T-helper 22 cell (primary cell): ENCODE data around the gene EPS8L3.
"Not testable (repeated sequence)": the region's sequence is repeated elsewhere in the genome, so short reads cannot be mapped to it uniquely, and the experiment has no call there.

ENCODE experiments used
- DNase-seq: peaks from one replicate; pipeline ENCODE4 v3.0.0-alpha.2; 2020; ENCODE audit warnings: low read depth

Gene EPS8L3

DNA sequence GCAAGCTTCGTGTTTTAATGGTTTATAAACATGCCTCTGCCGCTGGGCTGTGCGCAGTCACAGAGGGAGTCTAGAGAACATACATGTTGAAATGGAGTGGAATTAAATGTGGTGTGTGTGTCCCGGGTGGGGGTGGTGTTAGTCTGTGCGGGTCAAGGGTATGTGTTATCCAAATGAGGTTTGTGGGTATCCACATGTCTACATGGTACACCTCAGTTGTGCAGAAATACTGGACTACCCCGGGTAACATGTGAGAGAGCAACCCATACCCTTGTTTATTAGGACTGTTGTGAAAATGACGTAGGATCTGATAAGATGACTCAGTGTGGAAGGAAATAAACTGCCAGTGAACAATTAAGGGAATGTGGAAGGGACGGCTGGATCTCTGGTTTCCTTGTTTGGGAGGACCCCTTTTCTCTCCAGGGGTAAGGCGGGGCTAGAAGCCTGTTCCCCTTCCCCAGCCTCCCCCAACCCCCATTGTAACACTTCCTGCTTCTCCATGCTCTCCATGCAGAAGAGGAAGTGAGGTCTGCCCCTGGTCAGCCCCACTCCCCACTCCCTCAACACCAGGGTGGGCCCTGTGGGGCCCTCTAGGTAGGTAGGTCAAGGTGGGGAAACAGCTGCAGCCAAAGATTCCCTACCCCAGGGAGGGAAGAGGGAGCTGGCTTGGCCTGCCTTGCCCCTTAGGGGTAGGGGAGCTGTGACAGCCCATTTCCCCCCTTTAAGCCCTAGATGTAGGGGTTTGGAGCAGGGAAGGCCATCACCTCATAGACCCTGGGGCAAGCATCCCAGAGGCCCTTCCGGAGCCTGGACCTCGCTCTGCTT is 690 bp downstream of the EPS8L3 start:
- no peak for DNase-seq

DNA sequence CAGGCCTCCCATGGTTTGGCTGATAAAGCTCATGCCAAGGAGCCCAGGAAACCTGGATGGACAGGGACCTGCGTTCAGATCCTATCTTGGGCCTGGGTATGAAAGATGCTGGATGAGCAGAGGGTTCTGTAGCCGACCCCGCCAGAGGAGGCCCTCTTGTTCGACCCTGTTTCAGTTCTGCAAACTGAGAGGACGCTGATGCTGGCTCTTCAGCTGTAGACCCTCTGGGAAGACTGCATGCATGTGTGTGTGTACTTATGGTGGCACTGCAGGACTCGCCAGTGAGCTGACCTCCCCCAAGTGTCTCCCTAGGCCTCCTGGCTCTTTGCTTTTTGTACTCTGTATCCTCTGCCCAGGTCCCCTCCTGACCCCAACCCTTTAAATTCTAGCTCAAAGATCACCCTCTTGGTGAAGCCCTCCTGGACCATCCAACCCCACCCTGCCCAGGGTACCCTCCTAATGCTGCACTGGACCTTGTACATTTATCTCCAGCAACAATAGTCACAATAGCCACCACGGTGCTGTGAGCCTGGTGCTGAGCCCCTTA is 1.6 kb downstream of the EPS8L3 start:
- DNase-seq: no peak

DNA sequence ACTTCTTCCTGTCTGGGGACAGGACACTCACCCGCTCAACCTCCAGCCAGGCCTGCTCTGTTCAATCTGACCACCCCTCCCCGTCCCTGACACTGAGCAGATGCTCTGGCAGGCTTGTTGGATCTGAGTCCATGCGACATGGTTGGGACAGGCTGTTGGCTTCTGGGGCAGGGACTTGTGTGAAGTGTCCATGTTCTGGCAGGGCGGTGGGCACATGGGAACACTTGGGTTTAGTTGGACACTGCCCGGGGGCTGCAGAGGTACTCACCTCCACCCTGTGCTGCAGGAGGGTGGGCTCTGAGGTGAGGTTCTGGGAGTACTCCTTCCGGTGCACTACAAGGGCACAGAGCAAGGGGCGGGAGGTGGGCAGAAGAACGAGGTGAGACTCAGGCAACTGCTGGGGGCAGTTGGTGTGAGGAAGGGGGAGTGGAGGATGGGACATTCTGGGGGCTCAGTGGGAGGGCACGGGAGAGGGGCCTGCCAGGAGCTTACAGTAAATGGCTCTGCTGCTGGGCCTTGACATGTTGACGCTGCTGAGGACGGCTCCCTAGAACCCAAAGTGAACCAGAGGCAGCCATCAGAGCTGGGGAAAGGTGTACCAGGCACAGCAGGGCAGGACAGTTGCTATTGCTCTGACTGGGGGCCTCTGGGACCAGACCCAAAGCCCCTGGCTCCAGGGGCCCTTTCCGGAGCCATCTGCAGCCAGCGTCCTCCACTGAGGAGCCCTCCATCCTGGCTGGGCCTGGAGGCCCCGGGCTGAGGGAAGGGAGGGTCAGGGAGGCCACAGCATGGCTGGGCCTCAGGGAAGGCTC is 2.3 kb downstream of the EPS8L3 start:
- no peak for DNase-seq

DNA sequence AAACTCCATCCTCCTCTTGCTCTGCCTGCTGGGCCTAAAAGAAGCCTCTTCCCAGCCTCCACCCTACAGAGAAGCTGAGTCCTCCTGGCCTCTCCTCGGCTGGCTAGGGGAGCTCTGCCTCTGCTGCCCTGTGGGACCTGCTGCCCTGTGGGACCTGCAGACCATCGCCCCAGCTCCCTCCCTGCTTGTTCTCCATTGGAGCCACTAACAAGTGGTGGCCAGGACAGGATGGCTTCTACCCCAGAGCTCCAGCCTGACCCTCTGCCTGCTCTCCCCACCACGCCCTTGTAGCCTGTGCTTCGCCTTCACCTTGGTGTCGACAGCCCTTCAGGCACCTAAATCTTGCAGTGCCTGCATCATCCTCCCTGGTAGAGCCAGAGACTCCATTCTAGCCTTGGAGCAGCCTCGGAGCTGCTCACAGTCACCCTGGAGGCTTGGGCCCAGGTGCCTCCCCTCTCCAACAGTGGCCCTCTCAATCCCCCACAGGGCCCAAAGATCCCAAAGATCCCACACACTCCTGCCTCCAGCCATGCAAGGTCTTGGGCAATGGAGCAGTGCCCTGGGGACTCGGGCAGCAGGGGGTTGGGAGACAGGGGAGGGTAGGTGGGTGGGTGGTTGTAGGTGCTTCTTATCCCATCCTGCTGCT is 3.0 kb downstream of the EPS8L3 start:
- no peak for DNase-seq

DNA sequence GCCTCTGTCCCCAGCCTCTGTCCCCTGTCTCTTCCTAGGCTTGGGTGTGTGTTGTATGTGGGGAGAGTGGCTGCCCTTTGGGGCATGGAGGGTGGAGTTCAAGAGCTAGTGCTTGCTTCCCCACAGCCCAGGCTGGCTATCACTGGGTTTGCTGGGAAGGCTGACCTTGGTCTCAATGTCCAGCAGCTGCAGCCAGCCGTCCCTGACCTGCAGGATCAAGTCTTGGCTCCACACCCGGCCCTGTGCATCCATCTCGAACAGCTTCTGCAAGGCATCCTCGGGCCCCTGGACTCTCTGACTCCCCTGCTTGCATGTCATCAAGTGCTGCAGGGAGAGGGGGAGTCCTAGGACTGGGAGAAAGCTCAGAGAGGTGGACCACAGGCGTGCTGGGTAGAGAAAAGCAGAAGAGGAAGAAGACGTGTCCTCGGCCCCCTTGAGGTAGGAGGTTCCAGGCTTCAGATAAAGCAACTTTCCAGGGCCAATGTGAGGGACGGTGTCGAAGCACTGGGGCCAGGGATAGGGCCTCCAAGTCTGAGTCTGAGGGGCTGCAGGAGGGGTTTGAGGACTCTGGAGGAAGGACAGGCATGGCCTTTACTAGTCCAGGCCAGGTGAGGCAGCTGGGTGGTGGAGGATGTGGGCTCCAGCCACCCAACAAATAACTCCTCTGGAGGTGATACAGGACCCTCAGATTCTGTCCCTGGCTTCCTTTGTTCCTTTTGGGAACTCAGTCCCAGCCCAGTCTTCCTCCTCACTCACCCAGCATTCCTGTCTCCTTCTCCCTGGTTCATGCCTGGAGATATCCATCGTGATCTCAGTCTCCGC is 4.0 kb downstream of the EPS8L3 start:
- DNase-seq: no peak

DNA sequence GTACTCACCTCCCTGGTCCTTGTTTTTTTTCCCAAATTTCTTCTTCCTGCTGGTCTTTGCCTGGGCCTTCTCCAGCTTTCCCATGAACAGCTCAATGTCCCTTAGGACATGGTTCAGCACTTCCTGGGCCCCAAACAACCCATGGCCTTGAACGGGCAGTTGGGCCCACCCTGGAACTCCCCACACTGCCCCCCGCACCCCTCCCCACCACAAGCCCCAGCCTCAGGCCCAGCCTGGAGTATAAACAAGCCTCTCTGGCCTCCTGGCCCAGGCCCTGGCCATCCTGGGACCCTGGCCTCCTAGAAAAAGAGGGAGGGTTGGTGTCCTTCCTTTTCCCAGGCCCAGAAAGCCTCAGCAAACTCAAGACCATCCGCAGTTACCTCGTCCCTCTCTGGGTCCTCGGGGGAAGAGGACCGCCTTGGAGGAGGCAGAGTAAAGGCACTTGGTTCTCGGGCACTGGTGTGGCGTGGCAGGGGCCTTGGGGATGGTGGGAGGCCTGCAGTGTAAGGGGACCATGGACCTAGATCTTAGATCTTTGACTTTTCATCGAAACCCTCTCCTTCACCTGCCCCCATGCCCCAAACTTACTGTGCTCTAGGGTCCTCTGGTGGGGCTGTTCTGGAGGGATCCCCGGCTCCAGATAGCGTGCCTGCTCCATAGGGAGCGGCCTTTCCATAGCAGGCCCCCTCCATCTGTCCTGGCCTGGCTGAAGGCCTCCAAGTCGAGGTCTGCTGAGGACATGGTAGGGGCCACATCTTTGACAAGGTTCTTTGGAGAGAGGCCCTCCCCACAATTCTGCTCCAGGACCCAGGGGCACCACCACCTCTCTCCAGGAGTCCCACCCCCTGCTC is 5.6 kb downstream of the EPS8L3 start:
- no peak for DNase-seq

DNA sequence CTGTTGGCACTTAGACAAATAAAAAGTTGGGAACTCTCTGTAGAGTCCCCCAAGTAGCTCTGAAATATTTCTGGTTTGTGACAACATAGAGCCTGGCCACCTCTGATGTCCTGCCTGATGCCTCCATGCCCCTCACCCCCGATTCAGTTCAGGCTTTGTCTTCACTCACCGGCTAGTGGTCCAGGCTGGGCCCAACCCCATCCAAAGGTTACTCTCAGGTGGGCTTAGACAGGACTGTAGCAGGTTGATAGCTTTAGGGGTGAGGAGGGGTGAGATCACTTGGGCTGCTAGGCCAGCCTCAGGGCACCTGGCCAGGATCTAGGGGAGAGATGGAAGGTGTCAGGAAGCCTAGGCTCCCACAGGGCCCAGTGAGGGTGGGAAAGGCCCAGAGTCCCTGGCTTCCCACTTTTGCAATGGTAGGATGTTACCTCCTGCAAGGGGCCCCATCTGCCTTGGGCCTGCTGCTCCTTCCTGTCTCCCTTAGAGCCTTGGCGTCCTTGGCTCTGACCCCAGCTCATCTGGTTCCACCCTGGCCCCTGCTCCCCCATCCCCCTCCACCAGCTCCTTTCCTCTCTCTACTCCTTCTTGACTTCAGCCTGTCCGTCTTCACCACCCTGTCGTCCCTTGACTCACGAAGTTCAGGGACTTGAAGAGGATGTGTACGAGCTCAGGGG is 6.7 kb downstream of the EPS8L3 start:
- no peak for DNase-seq

DNA sequence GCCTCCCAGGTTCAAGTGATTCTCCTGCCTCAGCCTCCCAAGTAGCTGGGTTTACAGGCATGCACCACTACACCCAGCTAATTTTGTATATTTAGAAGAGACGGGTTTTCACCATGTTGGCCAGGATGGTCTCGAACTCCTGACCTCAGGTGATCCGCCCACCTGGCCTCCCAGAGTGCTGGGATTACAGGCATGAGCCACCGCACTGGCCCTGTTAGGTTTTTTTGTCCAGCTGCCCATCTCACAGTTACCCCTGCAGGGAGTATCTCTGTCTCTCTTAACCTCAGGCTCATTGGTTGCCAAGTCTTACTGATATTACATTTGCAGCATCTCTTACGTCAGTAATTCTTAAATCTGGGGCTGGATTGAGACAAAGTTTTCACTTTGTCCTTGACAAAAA is 7.4 kb downstream of the EPS8L3 start:
- DNase-seq: not testable (repeated sequence)

DNA sequence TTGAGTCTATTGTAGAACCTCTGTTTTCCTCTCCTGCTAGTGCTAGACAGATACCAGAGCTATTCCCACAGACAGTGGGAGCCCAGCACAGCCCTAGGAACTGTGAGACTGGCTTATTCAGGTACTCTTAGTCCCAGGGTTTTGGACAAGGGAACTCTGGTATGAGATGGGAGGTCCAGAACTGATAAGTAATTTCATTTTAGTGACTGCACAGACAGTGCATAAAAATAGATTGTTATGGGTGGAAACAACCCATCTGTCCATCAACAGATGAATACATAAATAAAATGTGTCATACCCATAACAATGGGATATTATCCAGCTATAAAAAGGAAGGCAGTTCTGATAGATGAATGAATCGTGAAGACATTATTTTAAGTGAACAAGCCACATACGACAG is 9.0 kb downstream of the EPS8L3 start:
- no peak for DNase-seq

DNA sequence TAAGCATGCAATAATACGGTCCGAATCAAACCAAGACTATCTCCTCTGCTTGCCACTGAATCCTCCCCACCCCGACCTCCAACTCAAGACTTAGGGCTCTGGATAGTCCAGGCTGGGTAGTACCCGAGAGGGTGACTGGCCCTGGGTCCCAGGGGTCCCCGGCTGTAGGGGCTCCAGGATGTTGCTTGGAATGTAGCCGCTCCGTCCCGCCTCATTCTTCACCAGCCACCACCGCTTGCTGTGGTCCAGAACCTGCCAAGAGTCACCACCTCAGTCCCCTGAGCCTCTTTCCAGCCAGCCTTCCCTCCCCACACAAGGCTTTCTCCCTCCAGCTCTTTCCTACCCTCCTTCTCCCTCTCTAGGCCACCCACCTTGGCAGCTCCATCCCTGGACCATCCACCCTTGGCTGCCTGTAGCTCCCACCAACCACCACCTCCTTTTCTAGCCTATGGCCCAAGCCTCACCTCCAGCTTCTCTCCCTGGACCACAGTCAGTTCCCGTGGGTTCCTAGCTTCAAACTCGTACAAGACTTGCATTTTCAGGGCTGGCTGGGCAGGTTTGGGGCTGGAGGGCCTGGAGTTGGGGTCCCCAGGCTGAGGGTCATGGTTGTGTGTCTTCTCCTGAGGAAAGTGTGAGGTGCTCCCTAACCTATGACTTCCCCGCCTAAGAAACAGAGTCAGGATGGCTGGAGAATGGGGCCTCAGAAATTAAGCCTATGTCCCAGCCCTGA is 12.0 kb downstream of the EPS8L3 start:
- no peak for DNase-seq

DNA sequence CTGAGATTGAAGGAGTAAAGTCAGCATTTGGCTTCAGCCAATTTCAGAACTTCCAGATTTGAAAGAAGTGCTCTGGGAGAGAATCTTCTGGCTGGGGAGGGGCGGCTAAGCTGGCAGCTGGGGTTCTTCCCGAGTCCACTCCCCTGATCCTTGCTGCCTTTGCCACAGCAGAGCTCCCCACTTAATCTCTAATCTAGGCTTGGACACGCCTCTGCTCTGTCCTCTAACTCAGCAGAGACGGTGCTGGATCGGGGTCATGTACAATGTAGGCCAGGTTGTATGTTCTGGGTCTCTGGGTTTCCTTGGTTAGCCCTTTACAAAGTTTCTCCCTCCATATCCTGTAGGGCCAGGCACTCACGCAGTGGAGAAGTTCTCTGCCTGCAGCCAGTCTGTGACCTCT is 12.8 kb downstream of the EPS8L3 start:
- no peak for DNase-seq

DNA sequence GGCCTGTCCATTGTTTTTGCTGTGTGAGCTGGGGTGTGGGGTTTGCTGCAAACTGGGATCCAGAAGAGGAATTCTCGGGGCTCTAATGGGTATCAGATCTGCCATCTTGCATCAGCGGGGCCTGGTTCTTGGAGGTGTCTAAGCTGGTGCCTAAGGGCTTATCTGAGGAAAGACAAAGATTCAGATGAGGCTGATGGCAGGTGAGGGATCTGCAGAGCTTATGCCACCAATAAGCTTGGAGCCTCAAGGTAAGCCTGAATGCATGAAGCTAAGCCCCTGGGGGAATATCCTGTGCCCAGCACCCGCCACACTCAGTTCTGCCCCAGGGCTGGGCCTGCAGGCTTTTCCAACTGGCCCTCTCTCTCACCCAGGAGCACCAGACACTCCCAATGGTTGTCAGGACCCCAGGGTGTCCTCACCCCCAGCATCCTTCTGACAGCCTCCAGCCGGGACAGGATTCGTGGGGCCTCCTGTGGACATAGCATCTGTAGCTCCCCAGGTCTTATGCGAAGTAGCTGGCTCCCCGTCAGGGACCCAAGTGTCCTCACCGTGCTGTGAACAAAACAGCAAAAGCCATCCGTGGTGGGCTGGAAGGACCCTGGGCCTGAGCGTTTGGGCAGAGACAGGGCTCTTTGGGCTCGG is 13.4 kb downstream of the EPS8L3 start:
- no peak for DNase-seq

DNA sequence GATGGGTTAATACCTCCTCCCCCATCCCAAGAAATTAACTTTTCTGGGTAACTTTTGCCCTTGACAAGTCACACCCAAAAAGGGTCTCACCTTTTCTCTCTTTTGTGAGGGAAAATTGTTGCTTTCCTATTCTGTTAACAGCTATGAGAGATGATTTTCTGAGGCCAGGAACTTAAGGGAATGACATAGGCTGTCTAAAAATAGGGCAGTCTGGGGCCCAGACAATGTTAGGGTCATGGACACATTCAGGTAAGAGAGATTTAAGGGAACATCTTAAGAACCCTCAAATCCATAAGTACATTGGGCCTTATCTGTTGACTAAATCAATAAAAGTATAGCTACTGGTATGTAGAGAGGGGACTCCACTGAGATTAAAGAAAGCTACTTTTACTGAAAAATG is 14.5 kb downstream of the EPS8L3 start:
- no peak for DNase-seq

DNA sequence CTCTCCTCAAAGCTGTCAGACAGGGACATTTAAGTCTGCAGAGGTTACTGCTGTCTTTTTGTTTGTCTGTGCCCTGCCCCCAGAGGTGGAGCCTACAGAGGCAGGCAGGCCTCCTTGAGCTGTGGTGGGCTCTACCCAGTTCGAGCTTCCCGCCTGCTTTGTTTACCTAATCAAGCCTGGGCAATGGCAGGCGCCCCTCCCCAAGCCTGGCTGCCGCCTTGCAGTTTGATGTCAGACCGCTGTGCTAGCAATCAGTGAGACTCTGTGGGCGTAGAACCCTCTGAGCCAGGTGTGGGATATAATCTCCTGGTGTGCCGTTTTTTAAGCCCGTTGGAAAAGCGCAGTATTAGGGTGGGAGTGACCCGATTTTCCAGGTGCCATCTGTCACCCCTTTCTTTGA is 15.4 kb downstream of the EPS8L3 start:
- not testable (repeated sequence) for DNase-seq

DNA sequence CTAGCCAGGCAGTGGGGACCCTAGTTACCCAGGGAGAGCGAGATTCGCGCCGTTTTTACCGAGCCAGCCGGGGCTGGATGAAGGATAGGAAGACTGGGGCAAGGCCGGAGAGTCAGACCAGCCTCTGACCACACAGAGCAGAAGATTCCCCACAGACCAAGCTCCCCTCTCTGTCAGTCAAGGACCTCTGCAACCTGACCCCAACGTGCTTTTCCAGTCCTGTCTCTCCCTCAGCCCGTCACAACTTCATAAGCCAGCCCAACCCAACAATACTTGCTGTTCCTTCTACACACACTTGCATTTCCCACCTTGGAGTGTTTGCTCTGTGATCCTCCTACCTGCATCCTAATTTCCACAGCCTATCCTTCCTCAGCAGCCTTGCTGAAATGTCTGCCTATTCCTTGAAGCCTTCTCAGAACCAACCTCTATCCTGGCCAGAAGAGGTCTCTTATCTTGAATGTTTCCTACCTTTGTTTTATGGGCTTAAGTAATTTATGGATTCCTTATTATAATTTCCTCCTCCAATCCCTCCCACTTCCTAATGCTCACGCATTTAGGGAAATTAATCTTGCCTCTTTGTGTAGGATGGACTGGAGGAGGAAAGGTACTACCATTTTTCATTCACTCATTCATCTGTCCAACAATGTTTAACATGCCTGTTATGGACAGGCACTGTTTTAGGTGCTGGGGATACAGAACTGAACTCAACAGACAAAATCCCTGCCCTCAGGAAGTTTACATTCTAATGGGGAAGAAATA is 22.9 kb downstream of the EPS8L3 start, which contains the start of gene GSTM3:
Gene GSTM3 (minus strand): TSS at position 424 of the 759 bp plus-strand sequence. CDS start 751 bp downstream, outside the sequence.
- DNase-seq: no peak

DNA sequence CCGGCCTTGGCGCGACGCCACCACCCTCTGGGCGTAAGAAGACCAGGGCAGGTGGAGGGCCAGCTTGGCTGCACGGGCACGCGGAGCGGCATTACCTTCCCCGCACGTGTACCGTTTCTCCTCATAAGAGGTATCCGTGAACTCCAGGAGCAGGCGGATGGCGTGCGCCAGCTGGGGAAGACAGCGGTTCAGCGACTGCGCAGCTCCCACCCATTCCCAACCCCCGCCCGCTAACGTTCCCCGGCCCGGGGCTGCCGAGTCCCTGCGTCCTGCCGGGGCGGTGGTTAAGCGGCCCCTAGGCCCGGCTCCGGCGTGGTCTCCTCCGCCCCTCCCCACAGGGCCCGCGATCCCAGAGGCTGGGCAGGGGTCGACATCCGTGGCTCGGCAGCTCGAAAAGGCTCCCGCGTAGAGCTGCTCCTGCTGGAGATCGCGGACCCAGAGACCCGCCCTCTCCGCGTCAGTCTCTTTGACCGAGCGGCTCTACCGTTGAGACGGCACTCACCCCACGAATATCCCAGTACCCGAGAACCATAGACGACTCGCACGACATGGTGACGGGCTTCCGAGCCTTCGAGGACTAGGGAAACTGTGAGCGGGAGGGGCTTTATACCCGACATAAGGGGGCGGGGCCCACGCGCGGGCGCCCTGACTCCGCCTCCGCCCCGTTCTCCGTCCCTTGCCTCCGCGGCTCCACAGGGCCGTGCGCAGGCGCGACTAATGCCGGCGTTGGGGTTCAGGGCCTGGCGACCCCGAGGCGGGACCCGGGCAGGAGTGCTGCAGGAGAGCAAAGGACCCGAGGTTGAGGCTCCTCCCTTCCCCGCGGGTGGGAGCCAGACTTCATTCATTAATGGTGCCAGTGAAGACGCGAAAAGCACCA is 23.7 kb downstream of the EPS8L3 start:
- DNase-seq: peak; percentile 73
